ENCODE results near the gene MOB2.

MOB2 gene

DNA sequence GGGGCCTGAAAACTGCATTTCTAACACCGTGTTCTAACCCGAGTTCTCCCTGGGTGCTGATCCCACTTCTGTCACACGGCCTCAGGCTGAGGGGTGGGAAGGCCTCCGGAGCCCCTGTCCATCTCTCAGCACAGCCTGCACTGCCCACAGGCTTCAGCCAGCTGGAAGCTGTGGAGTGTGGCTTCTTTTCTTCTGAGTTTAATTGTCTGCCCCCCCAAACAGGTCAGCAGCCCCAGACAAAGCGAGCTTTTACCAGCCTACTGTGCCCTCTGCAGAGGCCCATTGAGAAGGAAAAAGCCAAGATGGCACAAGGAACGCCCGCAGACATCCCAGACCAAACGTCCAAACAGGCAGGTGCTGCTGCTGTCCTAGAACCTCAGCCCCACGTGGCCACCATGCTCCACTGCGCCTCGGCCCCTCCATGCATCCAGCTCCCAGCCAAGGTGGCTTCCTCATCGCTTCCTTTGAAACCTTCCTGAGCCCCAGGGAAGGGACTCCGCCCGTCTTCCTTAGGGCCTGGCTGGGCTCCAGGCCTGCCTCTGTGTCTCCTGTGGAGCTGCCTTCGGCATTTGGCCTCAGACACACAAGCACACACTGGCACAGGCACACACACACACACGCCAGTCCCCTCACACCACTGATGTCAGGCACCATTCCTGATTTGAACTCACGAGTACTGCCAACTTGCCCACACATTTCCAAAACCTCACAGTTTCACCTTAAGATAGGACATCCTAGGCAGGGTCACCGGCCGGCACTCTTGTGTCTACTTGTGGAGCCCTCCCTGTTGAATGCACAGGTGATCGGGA is 1.7 kb downstream of the MOB2 start:
- no peak for DNase-seq

GRCh38 chr11:1484061-1484671 is 2.4 kb downstream of the MOB2 start:
- DNase-seq = no peak

GRCh38 chr11:1483445-1483961 is 3.1 kb downstream of the MOB2 start:
- no peak for DNase-seq

GRCh38 chr11:1482581-1483444 is 3.8 kb downstream of the MOB2 start:
- DNase-seq = no peak

GRCh38 chr11:1481861-1482441 is 4.6 kb downstream of the MOB2 start:
- DNase-seq = no peak

DNA sequence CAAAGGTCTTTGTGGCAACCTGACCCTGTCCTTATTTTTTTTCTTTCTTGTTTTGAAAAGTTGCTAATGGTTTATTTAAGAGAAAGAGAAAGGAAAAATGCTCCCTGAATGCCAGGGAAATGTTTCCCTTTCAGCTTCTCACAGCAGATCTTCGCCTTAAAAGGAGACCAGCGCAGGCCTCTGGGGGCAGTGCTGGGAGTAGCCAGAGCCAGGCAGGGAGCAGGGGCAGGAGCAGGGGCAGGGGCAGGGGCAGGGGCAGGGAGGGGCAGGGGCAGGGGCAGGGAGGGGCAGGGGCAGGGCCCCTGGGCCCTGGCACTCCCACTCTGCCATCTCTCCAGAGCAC is 5.1 kb downstream of the MOB2 start:
- DNase-seq = no peak

DNA sequence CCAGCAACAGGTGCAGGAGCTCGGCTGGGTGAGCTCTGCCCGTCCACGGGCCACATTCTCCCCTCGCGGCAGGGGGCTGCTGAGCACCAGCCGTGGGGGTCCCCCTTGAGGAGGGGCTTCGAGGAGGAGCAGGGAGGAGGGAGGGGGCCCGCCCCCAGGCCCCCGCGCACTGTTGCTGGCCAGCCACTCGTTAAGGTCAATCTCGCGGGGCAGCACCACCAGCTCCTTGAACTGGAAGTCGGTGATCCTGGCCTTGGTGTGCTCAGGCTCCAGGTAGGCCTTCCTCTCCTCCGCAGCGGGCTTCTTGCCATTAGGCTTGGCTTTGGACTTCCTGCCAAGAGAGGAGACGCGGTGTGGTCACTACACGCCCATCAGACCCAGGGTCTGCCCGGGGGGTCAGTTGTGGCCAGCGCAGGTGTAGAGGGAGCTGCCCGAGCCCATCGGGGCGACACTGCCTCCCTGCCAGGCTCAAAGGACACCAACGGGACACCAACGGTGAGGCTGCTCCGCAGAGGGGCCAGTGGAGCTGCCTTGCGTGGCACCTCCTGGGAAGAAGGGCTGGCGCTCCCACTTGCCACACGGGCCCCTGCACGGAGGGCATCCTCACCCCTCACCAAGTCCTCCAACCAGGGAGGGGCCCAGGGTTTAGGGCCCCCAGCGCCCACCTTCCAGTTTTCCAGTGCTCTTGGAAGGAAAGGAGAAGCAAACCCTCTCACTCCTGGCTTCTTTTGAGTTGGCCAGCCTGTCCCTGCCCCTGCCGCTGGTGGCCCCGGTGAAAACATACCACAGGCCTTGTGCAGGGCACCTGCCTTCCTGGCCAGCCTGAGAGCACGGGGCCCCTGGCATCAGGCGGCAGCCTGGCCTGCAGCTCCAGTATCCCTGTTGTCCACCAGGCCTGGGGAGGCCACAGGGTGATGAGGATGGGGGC is 5.8 kb downstream of the MOB2 start:
- no peak for DNase-seq

- no peak for DNase-seq
Observed at GRCh38 chr11:1480191-1480554, 6.4 kb downstream of the MOB2 start.

DNA sequence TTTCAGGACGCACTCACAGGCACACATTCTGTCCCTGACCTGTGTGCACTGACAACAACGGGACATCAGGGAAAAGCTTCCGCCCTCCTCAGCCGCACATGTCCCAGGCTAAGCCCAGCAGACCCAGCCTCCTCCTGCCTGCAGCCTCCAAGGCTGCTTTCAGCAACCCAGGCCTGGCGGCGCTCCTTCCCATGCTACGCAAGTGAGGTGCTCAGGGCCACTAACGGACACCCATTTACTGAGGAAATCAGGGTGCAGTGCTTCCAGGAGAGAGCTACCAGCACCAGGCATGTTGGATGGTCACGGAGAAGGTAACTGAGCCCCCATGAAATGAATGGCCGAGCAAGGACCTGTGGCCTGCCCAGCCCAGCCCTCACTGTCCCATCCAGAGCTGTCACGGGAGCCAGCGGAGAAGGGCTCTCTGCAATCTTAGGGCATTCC is 6.9 kb downstream of the MOB2 start:
- DNase-seq = no peak

DNA sequence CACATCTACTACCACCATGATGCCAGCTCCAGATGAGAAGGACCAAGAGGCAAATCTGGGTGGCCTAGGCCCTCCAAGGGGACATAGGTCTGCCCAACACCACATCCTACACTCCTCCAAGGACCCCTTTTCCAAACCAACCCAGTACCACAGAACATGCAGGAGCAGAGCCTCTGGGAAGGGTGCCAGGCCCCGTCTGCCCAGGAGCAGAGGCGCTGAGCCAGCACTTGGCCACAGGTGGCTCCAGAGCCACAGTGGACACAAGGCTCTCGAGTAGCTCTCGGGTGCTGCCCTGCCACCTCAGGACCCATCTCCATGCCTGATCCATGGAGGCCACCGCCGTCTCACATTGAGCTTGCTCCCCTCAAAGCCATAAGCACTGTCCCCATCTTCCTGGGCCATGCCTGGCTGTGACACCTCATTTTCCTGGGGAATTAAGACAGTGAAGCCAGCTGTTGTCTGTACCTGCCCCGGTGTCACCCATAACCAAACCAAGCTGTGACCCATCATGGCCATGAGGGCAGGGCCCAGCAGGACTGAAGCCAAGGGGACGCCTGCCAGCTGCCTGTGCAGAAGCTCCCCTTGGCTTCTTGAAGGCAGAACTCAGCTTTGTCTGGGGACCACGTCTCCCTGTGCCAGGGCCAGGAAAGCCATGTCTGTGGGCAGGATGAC is 7.4 kb downstream of the MOB2 start:
- DNase-seq = no peak

GRCh38 chr11:1478544-1478943 is 8.0 kb downstream of the MOB2 start:
- DNase-seq = no peak

DNA sequence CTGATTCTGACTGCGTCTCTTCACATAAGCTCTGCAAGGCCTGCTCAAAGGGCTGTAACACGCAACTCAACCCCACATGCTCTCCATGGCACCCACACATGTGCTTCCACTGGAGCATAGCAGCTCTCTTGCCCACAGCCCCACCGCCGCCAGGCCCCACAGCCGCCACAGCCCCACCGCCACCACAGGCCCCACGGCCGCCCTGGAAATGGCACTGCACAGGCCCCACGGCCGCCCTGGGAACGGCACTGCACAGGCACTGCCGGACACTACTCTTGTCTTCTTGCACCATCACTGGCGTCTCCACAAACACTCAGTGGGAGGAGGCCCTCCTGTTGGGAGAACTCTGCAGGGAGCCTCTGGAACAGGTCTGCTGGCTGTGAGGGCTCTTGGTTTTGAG is 8.6 kb downstream of the MOB2 start:
- DNase-seq = no peak

- DNase-seq = no peak
Observed at GRCh38 chr11:1476940-1477736, 9.4 kb downstream of the MOB2 start.

DNA sequence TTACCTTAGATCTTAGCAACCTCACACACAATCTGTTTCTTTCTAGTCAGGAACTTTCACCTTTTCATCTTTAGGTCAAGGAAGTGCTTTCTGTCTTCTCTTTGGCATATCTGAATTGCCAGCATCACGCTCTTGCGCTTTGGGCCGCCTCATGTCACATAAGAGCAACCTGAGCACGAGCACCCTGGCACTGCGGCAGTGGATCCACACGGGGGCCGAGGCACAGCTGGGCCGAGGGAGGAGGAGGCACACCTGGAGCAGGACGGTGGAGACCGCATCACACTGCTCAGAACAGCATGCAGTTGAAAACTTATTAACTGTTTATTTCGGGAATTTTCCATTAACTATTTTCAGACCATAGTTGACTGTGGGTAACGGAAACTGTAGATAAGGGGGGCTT is 10.7 kb downstream of the MOB2 start:
- DNase-seq = no peak

DNA sequence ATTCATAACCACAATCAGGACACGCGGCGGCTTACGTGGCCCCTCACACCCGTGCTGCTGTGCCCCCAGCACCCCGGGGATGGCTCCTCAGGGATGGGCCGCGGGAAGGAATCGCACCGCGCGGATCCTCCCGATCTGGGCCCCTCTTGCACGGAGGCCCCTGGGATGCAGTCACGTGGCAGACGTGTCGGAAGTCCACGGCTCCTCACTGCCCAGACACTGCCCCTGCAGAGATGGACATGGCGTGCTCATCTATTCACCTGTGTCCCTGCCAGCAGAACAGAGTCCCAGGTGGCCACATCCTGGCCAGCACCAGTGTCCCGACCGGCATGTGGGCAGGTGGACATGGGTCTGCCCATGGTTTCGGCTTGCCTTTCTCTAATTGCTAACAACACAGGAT is 12.8 kb downstream of the MOB2 start:
- DNase-seq = no peak

DNA sequence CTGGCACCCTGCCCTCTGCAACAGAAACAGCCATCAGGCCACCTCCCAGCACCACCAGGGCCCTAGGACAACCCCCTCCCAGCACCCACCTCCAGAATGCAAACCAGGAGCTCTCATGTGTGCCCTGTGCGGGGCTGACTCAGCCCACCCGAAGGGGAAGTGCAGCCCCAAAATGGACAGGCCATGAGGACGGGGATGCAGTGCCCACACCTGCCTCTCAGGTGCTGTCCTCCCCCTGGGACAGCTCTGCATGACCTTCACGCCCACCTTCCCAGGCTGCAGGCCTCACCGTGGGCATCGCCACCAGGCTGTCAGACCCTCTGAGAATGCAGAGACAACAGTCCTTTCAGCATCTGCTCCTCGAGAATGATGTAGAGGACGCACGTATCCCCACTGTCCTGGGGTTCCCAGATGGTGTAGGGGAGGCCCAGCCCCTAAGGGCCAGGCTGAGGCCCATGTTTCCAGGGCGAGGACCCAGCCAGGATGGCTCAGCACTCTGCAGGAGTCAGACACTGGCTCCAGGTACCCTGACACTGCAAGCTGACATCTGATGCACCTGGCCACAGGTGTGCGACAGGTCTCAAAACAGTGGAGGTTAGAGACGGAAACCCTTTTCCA is 13.5 kb downstream of the MOB2 start:
- no peak for DNase-seq

DNA sequence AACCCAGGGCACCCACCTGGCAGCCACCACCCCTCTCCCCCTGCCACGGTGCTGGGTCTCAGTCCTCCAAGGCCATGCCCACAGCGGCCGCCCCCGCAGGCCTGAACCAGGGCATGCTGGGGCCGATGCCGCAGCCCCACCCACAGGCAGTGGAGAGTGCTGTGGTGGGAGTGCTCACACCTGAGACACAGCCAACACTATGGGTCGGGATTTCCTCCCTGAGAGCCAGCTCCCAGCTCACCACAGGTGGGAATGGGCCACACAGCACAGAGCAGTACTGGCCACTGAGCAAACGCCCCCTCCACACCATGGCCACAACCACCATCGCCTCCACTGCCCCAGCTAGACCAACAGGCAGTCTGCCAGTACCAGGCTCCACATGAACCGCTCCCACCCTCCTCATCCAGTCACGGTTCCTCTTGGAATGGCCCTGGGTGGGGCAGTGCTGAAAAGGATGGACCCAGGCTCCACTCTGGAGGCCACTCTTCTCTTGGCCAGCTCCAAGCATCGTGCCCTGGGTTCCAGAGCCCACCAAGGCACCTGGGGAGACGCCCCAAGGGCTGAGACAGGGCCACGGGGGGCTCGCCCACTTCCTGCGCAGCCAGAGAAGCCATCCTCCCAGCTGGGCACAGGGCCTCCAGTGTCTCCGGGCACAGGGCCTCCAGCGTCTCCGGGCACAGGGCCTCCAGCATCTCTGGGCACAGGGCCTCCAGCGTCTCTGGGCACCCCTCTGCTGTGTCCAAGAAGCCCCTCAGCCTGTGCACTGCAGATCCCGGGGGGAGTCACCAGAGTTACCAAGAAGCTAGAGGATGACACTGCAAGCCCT is 14.2 kb downstream of the MOB2 start:
- no peak for DNase-seq

GRCh38 chr11:1471736-1472135 is 14.8 kb downstream of the MOB2 start:
- DNase-seq = no peak
